Astrocyte of the spinal cord (primary cell): ENCODE data around the gene CA12.

Experiments used
- DNase-seq: peaks from one replicate; pipeline ENCODE4 v3.0.0; 2011; ENCODE audit warnings: low read depth, low spot score
- H3K4me3 ChIP-seq: 2 replicates; pipeline ENCODE4 v1.5.1; 2011; ENCODE audit warnings: low read depth, mild to moderate bottlenecking, low read length, moderate library complexity
- in situ Hi-C: cut with HindIII; loops from 2 replicates; pipeline ENCODE4 v1.10.0; 2017; ENCODE audit warnings: low sequenced_read_pairs
- TF ChIP-seq, protein P1 (sequence below): IDR thresholded peaks from 2 replicates; pipeline ENCODE4 v1.5.1; 2012; ENCODE audit warnings: low read depth, mild to moderate bottlenecking, low read length, inconsistent platforms

Gene CA12

DNA sequence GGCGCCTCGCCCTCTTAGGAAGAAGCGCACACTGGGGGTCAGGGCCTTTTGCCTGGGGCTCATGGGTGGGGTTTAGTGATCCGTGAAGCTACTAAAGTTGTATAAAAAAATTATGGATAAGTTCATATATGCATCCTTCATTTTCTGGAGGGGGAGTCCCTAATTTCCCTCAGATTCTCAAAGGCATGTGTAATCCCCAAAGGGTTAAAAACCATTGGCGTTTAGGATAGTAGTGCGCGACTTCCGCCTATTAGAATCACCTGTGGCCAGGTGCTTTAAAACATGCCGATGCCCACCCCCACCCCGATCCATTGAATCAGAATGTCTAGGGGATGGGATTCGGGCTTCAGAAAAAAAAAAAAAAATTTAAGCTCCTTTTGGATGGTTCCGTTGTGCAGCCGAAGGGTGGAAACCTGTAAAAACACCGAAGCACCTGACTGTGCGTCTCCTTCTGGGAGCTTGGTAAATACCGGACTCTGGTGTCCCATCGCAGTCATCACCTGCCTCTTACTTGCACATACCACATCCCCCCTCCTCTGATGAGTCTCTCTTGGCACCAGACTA, 103.7 kb downstream of the CA12 start:
- H3K4me3 ChIP-seq, result peak overlapping the region; percentile 75
- TF ChIP-seq, protein P1, sequence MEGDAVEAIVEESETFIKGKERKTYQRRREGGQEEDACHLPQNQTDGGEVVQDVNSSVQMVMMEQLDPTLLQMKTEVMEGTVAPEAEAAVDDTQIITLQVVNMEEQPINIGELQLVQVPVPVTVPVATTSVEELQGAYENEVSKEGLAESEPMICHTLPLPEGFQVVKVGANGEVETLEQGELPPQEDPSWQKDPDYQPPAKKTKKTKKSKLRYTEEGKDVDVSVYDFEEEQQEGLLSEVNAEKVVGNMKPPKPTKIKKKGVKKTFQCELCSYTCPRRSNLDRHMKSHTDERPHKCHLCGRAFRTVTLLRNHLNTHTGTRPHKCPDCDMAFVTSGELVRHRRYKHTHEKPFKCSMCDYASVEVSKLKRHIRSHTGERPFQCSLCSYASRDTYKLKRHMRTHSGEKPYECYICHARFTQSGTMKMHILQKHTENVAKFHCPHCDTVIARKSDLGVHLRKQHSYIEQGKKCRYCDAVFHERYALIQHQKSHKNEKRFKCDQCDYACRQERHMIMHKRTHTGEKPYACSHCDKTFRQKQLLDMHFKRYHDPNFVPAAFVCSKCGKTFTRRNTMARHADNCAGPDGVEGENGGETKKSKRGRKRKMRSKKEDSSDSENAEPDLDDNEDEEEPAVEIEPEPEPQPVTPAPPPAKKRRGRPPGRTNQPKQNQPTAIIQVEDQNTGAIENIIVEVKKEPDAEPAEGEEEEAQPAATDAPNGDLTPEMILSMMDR, result no peak
- in situ Hi-C loops, result no loop called here
- DNase-seq, result no peak

DNA sequence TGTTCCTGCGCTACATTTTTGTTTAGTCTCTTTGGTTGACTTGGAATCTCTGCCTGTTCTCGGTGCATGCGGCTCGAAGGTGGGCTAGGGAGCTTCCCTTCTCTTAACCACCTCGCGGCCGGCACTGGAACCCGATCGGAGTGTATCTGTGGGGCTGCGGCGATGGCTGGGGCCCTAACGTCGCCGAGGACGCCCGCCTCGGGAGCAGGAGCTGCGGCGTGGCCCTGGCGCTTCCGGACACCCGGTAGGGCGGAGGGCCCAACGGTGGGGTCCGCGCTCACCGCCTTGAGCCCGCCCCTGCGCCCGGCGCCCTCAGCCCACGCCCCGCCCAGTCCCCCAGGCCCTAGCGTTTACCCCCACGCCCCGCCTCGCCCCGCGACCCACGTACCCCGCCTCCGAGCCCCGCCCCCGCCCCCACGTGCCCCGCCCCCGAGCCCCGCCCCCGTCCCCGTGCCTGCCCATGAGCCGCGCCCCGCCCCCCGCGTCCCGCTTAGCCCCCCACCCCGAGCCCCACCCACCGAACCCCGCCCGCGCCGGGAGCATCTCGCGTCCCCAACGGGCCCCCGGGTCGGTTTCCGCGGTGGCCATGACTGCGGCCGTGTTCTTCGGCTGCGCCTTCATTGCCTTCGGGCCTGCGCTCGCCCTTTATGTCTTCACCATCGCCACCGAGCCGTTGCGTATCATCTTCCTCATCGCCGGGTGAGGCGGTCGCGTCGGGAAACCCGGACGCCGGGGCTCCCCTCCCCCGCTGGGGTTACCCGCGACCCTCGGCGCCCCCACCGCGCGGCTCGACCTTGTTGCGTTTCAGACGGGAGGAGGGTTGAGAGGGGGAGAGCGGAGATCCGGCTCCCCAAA, 104.4 kb downstream of the CA12 start, which contains the start of gene APH1B:
Gene APH1B, plus strand, starts transcription at position 568 of the 855 bp plus-strand sequence. Its CDS starts 19 bp downstream, at position 587.
- in situ Hi-C loops, result no loop called here
- TF ChIP-seq, protein P1, result no peak
- peak within 1 kb of the TSS; percentile 75 for H3K4me3 ChIP-seq
- peak; percentile 72 for DNase-seq

DNA sequence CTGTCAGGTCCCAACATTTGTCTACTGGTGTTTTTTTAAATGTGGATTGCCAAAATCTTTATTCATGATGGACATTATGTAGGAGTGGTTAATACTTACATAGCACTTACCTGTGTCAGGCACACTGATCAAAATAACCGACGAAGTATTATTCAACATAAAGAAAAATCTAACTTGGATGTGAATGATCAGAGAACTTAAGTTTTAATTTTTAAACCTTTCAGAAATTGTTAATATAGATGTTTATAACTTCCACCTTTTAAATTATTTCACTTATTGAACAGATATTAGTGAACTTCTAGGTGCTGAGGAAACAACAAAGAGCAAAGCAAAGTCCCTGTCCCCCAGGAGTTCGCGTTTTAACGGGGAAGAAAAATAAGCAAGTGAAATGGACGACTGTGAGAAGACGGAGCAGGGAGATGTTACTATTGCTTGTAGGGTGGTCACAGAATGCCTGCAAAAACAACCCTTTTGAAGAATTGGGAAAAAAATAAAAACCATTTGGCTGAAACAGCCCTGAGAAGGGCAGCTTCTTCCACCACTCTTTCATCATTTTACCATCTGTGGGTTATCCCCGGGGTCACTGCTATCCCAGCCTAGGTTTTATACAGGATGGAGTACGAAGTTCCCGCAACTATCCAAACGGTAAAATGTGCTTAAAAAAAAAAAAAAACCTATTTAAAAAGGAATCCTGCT, 105.2 kb downstream of the CA12 start:
- peak overlapping the region; percentile 75 for H3K4me3 ChIP-seq
- in situ Hi-C loops, result no loop called here
- TF ChIP-seq, protein P1, result no peak
- no peak for DNase-seq

DNA sequence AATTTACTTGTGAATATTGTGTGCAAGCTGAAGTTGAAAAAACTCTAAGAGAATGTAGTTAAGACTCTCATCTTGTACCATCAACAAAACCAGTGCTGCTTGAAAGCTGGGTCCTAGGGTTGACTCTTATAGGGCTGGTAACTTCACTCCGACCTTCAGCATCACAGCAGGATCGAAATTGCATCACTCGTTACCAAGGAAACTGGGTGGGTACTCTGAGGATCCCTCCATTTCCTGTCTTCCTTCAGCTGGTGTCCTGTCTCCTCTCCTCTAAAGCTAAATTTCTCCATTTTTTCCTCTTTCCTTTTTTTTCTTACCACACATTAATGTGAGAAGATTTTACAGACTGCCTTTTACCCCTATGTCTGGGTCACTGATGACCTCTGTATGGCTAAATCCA, 107.2 kb downstream of the CA12 start:
- H3K4me3 ChIP-seq, result no peak overlapping the region
- in situ Hi-C loops, result no loop called here
- TF ChIP-seq, protein P1, result no peak
- DNase-seq, result no peak
